ENCODE results near the gene TMEM253.
A peak's percentile ranks its signal among the peaks of the same experiment; 100 is the strongest.

Gene TMEM253

GRCh38 chr14:21090194-21090939 lies 10.5 kb upstream of the TMEM253 start:
- peak in 1 of 2 donors; percentile 15 for DNase-seq (ENCODE audit: low read depth in 2 of 2)
- H3K4me3 ChIP-seq (replicated peaks in 1 of 2; ENCODE audit: low read depth in 2 of 2, low read length in 2 of 2): no peak overlapping the region
- TF ChIP-seq CTCF (IDR thresholded peaks at IDR 0.05; ENCODE audit: low read depth, low read length): peak; percentile 53

GRCh38 chr14:21090940-21091663 lies 9.8 kb upstream of the TMEM253 start:
- DNase-seq (ENCODE audit: low read depth in 2 of 2): no peak
- no peak for TF ChIP-seq CTCF (IDR thresholded peaks at IDR 0.05; ENCODE audit: low read depth, low read length)
- H3K4me3 ChIP-seq (replicated peaks in 1 of 2; ENCODE audit: low read depth in 2 of 2, low read length in 2 of 2): no peak overlapping the region

GRCh38 chr14:21091821-21092272 lies 9.0 kb upstream of the TMEM253 start:
- no peak for DNase-seq (ENCODE audit: low read depth in 2 of 2)
- no peak overlapping the region for H3K4me3 ChIP-seq (replicated peaks in 1 of 2; ENCODE audit: low read depth in 2 of 2, low read length in 2 of 2)
- TF ChIP-seq CTCF (IDR thresholded peaks at IDR 0.05; ENCODE audit: low read depth, low read length): no peak

GRCh38 chr14:21092273-21093011 lies 8.4 kb upstream of the TMEM253 start:
- TF ChIP-seq CTCF (IDR thresholded peaks at IDR 0.05; ENCODE audit: low read depth, low read length): peak; percentile 100
- no peak overlapping the region for H3K4me3 ChIP-seq (replicated peaks in 1 of 2; ENCODE audit: low read depth in 2 of 2, low read length in 2 of 2)
- peak; percentile 78 to 80 for DNase-seq (ENCODE audit: low read depth in 2 of 2)

GRCh38 chr14:21093018-21093417 lies 7.8 kb upstream of the TMEM253 start:
- DNase-seq (ENCODE audit: low read depth in 2 of 2): no peak
- TF ChIP-seq CTCF (IDR thresholded peaks at IDR 0.05; ENCODE audit: low read depth, low read length): no peak
- H3K4me3 ChIP-seq (replicated peaks in 1 of 2; ENCODE audit: low read depth in 2 of 2, low read length in 2 of 2): no peak overlapping the region

GRCh38 chr14:21093769-21094681 lies 6.8 kb upstream of the TMEM253 start:
- no peak overlapping the region for H3K4me3 ChIP-seq (replicated peaks in 1 of 2; ENCODE audit: low read depth in 2 of 2, low read length in 2 of 2)
- no peak for DNase-seq (ENCODE audit: low read depth in 2 of 2)
- peak; percentile 5 for TF ChIP-seq CTCF (IDR thresholded peaks at IDR 0.05; ENCODE audit: low read depth, low read length)
